Inflammatory macrophage treated with lipopolysaccharide for 1 hour (primary cell): ENCODE measurements around the gene PPFIA3.

Experiments
- DNase-seq, 2 donors: peaks; one replicate each; pipeline ENCODE4 v3.0.0-alpha.2; 2020 to 2022

The PPFIA3 gene

GRCh38 chr19:49119411-49120324 is at the start of gene PPFIA3:
PPFIA3 (plus strand) TSS chr19:49119544; CDS start chr19:49127874, 8,330 bp downstream.
- peak; percentile 29 to 32 for DNase-seq

- DNase-seq, result no peak
Measured at GRCh38 chr19:49070416-49070815, 48.9 kb upstream of the PPFIA3 start.

DNA sequence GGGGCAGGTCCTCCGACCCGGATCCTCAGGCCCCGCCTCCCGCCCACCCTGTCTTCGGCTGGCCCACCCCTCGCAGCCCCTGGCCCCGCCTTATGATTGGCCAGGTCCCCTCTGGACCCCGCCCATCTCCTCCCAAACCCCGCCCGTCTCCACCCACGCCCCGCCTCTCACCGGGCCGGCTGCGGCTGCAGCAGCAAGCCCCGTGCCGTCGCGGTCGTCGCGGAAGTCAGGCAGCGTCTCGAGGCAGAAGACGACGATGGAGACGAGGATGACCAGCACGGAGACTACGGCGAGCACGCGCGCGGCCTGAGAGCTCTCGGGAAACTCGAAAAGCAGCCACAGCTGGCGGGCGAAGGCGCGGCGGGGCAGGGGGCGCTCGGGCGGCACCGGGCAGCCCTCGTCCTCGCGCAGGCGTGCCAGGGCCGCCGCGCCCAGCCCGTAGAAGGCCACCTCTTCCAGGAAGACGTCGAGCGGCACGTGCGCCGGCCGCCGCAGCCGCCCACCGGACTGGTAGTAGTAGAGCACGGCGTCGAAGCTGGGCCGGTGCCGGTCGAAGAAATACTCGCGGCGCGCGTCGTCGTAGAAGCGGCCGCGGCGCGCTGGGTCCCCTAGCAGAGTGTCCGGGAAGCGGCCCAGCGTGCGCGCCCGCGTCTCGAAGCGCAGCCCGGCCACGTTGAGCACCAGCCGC is 47.3 kb upstream of the PPFIA3 start:
- DNase-seq, result no peak

DNA sequence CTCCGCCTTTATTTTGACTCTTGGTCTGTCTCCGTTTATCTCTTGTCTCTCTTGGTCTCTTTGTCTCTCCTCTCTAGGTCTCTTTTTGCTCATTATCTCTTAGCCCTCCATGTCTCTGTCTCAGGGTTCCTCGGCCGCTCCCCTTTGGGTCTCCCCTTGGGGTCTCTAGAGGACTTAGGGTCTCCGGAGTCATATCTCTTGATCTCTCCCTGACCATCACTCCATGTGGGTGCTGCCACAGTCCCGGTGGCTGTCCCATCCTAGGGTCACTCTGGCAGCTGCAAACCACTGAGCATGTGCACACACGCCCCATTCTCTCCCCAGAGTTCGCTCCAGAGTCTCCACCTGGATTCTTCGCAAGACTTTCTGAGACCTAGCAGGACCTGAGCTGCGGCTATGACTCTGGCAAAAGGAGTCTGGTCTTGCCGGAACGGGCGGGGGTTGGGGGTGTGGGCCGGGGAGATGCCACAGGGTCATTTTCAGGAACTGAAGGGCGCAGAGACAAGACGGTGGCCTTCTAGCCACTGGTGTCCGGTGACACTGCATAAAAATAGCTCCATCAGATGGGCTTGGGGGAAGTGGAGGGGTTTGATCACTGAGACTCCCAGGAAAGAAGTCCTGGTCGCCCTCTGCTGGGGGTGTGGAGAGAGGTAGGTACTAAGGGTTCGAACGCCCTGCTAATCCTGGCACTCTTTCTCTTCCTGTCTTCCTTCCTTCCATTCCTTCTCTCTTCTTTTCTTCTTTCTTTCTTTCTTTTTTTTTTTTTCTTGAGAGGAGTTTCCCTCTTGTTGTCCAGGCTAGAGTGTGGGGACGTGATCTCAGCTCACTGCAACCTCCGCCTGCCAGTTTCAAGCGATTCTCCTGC is 45.6 kb upstream of the PPFIA3 start:
- DNase-seq, result peak; percentile 14 to 19

DNA sequence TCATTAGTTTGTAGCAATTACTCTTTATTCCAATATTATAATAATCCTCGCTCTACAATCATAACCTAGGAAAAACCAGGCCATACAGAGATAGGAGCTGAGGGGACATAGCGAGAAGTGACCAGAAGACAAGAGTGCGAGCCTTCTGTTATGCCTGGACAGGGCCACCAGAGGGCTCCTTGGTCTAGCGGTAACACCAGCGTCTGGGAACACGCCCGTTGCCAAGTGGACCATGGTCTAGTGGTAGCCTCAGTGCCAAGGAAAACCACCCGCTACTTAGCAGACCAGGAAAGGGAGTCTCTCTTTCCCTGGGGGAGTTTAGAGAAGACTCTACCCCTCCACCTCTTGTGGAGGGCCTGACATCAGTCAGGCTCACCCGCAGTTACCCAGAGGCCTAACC is 44.5 kb upstream of the PPFIA3 start:
- peak in 1 of 2 donors; percentile 27 for DNase-seq

GRCh38 chr19:49080392-49080791 is 39.0 kb upstream of the PPFIA3 start:
- no peak for DNase-seq

DNA sequence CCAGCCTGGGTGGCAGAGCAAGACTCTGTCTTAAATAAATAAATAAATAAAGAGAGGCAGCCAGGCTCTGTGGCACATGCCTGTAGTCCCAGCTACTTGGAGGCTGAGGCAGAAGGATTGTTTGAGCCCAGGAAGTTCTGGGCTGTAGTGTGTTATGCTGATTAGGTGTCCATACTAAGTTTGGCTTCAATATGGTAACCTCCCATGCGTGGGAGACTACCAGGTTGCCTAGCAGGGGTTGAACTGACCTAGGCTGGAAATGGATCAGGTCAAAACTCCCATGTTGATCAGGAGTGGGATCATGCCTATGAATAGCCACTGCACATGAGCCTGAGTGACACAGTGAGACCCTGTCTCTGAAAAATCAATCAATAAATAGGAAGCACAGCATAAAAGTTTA is 38.1 kb upstream of the PPFIA3 start:
- DNase-seq, result no peak

- no peak for DNase-seq
Measured at GRCh38 chr19:49084206-49085019, 34.9 kb upstream of the PPFIA3 start.

DNA sequence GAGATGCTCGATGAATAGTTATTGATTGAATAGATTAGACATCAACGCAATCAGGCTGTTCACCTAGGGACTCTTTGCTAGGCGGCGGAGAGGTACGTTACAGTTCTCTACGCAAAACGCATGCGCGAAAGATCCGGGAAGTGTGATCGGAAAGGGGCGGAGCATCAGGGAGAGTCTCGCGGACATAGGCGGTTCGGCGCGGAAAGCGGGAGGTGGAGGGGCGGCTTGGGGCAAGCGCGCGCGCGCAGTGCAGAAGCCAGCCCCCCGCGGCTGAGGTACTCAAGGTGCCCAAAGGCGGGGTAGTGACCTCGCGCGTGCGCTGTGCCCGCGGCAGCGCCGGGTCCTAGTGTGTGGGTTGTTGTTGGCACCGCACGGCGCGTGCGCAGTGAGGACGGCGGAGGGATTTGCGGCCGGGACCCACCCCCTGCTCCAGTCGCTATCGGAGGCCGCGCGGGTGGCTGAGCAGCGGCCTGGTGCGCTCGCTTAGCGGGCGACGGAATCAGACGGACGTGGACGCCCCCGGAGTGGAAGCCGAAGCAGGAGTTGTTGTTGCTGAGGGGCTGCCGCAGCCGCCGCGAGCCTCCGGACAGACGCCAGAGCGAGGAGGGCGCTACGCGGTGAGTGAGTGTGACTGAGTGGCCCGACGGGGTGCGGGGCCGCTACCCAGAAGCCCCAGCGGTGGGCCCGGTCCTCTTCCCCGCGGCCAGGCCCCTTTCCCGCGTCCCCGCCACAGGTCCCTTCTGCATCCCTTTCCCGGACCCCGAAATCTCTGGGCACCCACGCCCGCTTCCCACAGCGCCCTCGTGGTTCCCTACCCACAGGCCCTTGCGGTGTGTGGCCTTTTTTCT is 34.1 kb upstream of the PPFIA3 start, which contains the start of gene SNRNP70:
Gene SNRNP70 (plus strand): TSS at position 432 of the 848 bp plus-strand sequence. CDS start 964 bp downstream, outside the sequence.
- peak; percentile 98 for DNase-seq

DNA sequence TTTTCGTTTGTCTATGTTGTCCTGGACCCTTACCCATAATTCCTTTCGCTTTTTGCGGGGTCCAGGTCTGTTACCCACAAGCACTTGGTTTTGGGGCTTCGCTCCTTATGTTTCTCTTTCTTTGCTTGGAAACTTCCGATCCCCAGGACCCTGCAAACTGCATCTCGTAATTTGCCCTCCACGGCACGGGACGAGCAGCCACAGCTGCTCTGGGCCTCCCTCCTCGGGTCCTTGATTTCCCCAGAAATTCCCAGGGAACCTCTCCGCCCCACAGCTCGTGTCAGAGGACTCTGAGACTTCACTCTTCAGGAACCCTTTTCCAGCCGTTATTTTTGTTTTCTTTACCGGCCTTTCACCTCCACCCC is 33.5 kb upstream of the PPFIA3 start:
- DNase-seq, result peak in 1 of 2 donors; percentile 3

- no peak for DNase-seq
Measured at GRCh38 chr19:49086296-49086695, 33.0 kb upstream of the PPFIA3 start.

- no peak for DNase-seq
Measured at GRCh38 chr19:49091391-49092038, 27.8 kb upstream of the PPFIA3 start.

GRCh38 chr19:49092686-49093085 is 26.7 kb upstream of the PPFIA3 start:
- DNase-seq, result no peak

DNA sequence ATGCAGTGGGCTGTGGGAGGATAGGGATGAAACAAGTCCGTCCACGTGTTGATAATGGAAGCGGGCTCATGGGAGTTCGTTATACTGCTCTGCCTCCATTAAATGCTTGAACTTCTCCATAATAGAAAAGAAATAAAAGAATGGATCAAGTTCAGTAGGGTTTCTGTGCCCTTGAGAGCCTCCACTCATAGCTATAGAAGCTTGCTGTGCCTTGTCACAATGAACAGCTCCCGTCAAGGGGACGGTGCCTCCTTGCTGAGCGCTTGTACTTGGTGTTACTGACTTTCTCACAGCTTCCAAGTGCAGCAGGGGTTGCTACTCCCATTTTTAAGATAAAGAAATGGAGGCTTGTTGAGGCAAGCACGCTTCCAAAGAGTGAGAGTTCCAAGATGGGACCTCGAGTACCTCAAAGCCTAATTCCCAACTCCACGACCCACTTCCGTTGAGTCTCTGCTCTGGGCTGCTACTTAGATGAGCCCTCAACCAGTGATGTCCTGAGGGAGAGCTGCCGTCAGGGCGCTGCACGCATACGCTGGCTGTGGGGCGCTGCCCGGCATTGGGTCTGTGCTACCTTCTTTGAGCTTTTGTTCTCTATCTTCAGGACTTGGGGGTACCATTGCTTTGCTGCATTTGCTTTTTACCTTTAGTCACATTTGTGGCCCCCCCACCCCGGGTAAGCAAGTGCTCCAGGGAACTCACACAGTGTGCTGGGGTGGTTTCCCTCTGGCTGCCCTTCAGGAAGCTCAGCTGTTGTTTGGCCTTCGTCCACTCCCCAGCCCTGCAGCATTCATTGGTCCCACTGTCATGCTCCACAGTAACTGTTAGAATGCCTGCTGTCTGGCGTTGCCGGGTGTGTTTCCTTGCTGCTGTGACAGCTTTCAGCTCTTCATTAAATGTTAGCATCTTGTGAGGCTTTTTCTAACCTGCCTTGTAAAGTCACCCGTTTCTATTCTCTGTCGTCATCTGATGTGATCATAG is 24.6 kb upstream of the PPFIA3 start:
- no peak for DNase-seq

DNA sequence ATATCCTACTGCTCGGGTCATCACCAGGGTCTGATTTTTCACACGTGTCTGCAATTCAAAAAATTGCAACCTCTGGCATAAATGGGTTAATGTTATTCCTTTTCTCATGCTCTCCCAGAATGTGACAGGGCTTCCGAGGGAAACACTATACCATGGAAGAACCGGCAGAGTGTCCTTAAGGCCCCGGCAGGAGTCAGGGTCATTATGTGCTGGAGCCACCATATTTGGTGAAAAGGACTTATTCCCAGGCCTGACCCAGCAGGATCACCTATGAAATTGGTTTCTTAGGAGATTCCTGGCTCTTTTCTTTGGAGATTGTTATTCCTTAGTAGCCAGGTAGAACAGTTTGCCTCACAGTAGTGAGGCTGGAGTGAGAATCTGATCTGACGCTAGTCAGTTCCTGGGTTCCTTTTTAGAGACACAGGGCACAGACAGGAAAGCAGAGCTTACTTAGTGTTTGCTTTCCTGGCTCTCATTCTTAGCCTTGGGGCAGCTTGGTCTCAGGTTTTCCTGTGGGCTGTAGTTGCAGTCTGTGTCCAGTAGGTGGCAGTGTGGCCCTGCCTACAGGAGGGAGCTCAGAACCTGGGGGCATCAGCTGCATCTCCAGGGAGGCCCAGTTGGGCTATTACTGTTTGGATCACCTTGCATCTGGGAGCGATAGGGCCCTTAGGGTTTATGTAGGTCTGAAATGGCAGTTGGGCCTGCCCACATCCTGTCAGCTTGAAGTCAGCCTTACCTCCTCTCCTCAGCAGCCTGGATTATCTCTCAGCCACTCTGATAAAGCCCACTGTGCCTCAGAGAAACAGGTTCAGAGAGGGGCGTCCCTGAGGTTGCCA is 21.7 kb upstream of the PPFIA3 start:
- DNase-seq, result peak; percentile 37 to 89

GRCh38 chr19:49098795-49099194 is 20.5 kb upstream of the PPFIA3 start:
- no peak for DNase-seq

DNA sequence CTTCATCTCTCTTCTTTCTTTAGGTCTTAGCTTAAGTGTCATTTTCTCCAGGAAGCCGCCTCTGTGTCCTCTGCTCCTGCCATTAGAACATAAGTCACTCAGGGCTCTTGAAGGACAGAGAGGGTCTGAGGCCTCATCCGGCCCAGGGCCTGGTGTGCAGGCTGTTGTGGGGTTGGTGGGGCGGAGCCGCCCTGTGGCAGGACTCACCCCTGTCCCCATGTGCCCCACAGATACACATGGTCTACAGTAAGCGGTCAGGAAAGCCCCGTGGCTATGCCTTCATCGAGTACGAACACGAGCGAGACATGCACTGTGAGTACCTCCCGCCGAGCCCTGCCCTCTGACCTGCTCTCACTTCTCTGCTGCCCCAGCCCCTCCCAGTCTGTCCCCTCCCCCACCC is 18.2 kb upstream of the PPFIA3 start:
- DNase-seq, result no peak

DNA sequence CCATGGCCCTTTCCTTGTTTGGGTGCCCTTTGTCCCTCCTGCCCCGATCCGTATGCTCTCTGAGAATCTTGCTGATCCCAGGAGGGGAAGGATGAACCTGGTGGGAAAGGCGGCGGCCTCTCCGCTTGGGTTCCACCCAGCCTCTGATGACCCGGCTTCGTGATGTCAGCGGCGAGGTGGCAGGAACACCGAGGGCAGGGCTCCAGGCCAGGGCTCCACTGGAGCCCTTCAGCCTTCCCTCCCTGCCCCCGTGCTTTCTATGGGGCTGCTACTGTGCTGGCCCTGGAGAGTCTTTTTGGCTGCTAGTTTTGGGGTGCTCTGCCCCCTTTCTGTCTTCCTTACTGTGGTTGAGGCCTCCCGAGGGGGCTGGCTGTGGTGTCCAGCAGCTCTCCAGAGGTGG is 17.0 kb upstream of the PPFIA3 start:
- no peak for DNase-seq
